Activated CD4-positive, alpha-beta T cell treated with anti-CD3 and anti-CD28 coated beads, Interleukin-10, Interleukin-2, amounts not matched to agents 100 ng/mL and 50 ng/mL, durations not matched to agents 16 hours and 8 hours (primary cell): Measurements from ENCODE around the gene PHTF2.

Source experiments
- DNase-seq: peaks from one replicate; pipeline ENCODE4 v3.0.0-alpha.2; 2020

Gene PHTF2

GRCh38 chr7:78002715-78003114 lies 204.1 kb downstream of the PHTF2 start:
- DNase-seq, result no peak

DNA sequence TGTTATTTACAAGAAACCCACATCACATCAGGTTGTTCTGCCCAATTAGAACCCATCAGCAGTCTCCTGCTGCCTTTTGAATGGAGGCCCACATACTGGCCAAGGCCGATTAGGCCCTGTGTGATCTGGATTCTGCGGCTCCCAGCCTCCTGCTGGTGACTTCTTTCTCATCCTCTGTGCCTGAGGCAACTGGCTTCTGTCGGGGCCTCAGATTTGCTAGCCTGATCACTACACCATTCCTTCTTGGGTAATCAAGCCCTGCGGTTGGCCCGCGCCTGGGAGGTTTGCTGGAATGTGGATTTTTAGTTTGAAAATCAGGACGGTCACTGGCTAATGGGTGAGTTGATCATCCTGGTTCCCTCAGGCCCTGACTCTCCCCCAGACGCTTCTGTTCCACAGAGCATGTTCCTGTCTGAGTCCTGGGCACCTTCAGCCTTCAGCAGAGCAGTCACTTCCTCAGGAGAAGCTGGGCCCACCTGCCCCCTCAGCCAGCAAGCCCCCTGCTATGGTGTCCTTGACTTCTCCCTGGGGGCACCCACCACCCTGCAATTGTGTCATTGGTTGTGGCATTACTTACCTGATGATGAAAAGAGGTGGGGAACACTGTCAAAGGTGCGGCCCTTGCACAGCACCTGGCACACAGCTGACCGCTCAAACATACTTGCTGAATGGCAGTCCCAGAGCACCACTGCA lies 207.6 kb downstream of the PHTF2 start:
- DNase-seq, result no peak
